Measurements from ENCODE around the gene CARD11.
A peak's percentile ranks its signal among the peaks of the same experiment; 100 is the strongest.

The CARD11 gene

GRCh38 chr7:2894118-2894940 lies 149.3 kb downstream of the CARD11 start:
- no peak for DNase-seq

GRCh38 chr7:2893411-2893861 lies 150.2 kb downstream of the CARD11 start:
- DNase-seq: no peak

- no peak for DNase-seq
These were observed 151.1 kb downstream of the CARD11 start for GRCh38 chr7:2892549-2892948.

DNA sequence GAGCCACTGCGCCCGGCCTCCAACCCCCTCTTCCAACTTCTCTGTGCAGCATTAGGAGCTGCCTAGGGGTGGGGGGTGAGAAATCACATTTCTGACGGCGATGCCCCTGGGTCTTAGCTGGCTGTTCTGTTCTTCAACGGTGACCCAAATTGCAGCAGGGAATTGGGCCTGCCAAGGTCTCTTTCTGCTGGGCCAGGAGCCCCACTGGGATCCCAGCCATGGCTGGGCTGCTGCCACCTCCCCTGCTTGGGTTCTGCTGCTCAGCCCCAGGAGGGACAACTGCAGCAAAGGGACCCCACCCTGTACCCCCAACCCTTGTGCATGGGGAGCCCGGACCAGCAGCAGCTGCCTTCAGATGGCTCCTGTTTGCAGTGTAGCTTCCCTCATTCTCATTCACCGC lies 155.9 kb downstream of the CARD11 start:
- DNase-seq: no peak

DNA sequence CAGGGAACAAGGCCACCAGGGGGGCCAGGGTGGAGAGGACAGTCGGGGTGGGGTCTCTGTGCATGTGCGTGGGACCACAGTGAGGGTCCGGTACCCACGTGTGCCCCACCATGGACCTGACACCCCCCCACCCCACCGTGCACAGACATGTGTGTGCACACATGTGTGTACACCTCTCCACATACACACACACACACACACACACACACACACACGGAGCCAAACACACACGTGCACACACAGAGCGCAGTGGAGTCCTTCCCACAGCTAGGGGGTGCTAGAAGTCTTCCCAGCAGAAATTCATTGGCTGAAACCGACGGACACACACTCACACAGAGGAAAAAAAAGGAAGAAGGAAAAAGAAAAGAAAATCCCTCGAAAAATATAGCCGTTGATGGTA lies 156.8 kb downstream of the CARD11 start:
- peak; percentile 69 for DNase-seq

DNA sequence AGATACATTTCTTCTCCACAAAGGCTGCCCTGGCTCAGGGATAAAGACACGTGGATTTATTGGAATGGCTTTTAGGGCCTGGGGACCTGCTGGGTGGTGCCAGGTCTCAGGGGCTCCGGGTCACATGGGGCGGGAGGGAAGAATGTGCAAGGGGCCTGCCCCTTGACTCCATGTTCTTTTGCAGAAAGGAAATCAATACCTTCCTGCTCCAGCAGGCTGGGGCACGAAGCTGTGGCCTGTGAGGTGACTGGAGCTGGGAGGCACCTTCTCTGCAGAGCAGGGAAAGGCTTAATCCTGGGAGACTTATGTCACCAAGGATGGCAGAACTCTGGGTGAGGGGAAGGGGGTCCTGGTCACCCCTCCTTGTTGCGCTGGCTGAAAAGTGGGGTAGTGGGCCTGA lies 157.3 kb downstream of the CARD11 start:
- no peak for DNase-seq

- no peak for DNase-seq
These were observed 159.5 kb downstream of the CARD11 start for GRCh38 chr7:2884161-2884560.

- DNase-seq: no peak
These were observed 160.6 kb downstream of the CARD11 start for GRCh38 chr7:2883101-2883500.

DNA sequence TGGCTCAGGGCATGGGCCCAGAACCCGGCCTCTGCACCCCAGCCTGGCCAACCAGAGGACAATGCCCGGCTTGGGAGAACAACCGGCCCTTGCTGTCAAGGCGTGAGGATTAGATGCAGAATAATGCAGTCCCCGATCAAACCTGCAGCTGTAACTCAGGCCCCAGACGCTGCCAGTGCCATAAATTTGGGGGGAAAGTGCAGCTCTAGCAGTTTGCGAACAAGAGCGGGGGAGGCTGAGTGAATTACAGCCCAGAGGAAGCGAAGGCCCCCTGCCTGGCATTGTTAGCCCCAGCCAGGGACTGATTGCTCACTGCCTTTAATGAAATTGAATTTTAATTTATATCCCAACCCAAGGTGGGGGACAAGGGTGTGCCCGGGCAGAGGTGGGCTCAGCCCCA lies 161.6 kb downstream of the CARD11 start:
- no peak for DNase-seq

- no peak for DNase-seq
These were observed 162.7 kb downstream of the CARD11 start for GRCh38 chr7:2880874-2881533.

GRCh38 chr7:2880051-2880450 lies 163.6 kb downstream of the CARD11 start:
- DNase-seq: no peak

DNA sequence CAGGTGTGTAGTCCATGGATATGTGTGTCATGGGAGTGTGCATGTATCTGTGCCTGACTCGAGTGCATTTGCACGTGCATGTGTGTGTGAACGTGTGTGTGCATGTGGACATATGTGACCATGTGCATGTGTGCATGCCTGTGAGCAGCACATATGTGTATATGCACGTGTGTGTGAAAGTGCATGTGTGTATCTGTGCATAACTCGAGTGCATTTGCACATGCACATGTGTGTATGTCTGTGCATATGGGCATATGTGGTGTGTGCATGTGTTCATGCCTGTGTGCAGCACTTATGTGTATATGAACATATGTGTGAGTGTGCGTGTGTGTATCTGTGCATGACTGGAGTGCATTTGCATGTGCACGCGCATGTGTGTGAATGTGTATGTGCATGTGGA lies 164.3 kb downstream of the CARD11 start:
- no peak for DNase-seq

DNA sequence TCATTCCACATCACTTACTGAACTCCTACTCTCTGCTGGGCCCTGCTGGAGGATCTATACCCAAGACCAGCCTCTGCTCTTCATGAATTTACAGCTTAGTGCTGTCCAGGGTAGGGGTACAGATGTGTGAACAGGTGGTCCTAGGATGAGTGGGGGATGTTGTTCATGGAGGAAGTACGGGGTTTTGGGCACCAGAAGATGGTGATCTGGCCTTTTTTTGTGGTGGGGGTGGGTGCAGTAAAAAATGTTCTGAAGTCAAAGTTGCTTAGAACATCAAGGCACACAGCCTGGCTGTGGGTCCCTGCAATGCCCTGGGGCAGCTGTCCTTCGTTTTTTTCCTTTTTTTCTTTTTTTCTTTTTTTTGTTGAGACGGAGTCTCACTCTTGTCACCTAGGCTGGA lies 165.4 kb downstream of the CARD11 start:
- no peak for DNase-seq

- DNase-seq: no peak
These were observed 167.5 kb downstream of the CARD11 start for GRCh38 chr7:2876031-2876731.

DNA sequence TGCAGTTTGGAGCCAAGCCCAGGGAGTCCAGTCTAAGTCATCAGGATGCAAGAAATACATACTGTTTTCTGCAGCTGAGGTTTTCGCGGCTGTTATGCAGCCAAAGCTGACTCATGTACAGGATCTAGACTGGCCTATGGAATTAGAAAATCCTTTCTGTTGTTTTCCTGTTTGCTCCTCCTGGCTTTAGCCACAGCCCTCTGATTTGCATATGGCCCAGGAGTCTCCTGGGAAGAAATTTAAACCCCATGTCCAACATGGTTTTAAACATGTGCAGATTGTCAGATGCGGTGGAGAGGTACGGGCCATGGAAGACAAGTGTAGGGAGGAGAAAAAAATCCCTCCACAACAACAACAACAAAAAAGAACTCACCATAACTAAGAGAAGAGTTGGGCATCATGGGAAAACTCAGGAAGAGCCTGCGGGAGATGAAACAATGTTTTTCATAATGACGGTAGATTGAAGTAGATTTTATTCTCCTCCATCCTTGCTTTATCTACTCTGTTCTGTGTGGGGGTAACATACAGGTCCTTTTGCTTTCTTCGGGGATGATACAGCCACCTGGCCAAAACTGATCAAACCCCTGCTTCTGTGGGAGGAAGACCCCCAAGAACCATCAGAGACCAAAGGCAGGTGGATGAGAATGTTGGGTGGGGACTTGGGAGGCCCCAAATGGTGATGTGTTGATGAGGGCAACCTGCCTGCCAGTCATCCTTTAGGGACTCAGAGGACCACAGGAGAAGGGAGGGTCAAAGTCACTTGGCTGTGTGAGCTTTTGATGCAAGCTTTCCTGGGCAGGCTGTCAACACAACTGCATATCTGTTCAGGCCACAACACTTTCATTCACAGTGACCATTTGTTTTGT lies 169.7 kb downstream of the CARD11 start:
- no peak for DNase-seq

DNA sequence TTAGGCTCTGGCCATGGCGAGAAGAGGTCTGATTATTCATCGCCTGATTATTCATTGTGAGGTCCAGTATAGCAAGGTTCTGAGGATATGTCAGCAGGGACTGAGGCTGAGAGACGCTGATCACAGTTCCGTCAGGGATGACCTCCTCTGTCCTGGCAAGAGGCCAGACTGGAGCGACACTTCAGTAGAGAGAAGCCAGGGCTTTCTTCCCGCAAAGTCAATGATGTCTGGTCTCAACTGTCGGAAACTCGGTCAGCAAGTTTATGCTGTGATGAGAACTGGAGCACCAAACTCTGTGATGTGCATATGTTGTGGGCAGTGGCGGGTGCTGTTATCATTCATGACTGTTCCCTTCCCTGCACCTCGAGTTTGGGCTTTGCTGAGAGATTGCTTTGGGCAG lies 170.5 kb downstream of the CARD11 start:
- no peak for DNase-seq

- no peak for DNase-seq
These were observed 171.3 kb downstream of the CARD11 start for GRCh38 chr7:2872296-2872874.

DNA sequence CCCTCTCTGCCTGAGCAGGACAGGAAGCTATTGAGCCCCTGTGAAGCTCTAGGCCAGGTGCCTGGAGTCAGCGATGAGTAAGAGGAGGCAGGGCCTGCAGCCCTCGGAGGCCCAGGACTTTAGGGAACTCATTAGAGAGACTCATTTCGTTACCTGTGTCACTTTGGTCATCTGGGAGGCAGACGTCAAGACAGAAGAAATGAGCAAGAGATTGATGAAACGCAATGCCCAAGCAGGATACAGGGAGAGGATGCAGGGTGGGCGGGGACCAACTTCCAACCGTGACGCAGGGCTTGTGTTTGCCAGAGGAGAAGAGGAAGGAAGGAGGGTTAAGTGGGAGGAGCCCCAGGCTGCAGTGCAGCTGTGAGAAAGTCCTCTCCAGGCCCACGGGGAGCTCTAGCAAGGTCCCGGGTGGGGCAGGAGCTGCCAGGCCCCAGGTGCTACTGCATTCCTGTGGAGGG lies 173.2 kb downstream of the CARD11 start:
- peak; percentile 41 for DNase-seq

- DNase-seq: no peak
These were observed 173.7 kb downstream of the CARD11 start for GRCh38 chr7:2869981-2870380.

DNA sequence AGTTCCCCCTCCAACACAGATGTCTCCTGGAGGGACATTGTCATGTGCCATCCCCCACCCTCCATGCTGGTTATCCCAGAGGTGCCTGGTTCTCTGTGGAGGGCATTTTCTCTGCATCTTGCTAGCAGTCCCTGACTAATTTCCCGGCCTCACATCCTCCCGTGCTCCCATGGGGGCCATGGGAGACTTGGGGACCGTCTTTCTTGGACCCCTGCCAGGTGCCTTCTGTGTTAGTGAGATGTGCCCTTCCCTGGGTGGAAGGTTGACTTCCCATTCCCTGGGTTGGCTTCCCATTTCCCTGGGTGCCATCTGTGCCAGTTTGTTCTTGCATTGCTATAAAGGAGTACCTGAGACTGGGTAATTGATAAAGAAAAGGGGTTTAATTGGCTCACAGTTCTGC lies 177.1 kb downstream of the CARD11 start:
- no peak for DNase-seq

GRCh38 chr7:2864999-2865670 lies 178.5 kb downstream of the CARD11 start:
- DNase-seq: peak; percentile 38
